T-helper 2 cell (primary cell): Measurements from ENCODE around the gene MACROD2.
"Not testable (repeated sequence)": the region's sequence is repeated elsewhere in the genome, so short reads cannot be mapped to it uniquely, and the experiment has no call there.

Experiments used
- DNase-seq, 5 experiments: peaks; one replicate each; pipeline versions ENCODE4 v3.0.0 to v3.0.0-alpha.2; 2012 to 2022

MACROD2 gene

GRCh38 chr20:15336536-15336935 lies 1341.2 kb downstream of the MACROD2 start:
- no peak for DNase-seq

- no peak for DNase-seq
These were observed 1343.9 kb downstream of the MACROD2 start for GRCh38 chr20:15339264-15339663.

- DNase-seq, result no peak
These were observed 1347.7 kb downstream of the MACROD2 start for GRCh38 chr20:15342991-15343523.

- no peak for DNase-seq
These were observed 1350.0 kb downstream of the MACROD2 start for GRCh38 chr20:15345287-15345686.

- no peak for DNase-seq
These were observed 1351.5 kb downstream of the MACROD2 start for GRCh38 chr20:15346657-15347280.

GRCh38 chr20:15359056-15359455 lies 1363.7 kb downstream of the MACROD2 start:
- DNase-seq, result no peak

- DNase-seq, result no peak
These were observed 1367.5 kb downstream of the MACROD2 start for GRCh38 chr20:15362849-15363248.

- DNase-seq, result no peak
These were observed 1369.5 kb downstream of the MACROD2 start for GRCh38 chr20:15364781-15365180.

GRCh38 chr20:15370370-15370769 lies 1375.1 kb downstream of the MACROD2 start:
- DNase-seq, result no peak

GRCh38 chr20:15374682-15375081 lies 1379.4 kb downstream of the MACROD2 start:
- no peak for DNase-seq

GRCh38 chr20:15375836-15376235 lies 1380.5 kb downstream of the MACROD2 start:
- no peak for DNase-seq

- not testable (repeated sequence) for DNase-seq
These were observed 1382.3 kb downstream of the MACROD2 start for GRCh38 chr20:15377603-15378002.

- DNase-seq, result no peak
These were observed 1382.8 kb downstream of the MACROD2 start for GRCh38 chr20:15378151-15378550.

- DNase-seq, result no peak
These were observed 1384.5 kb downstream of the MACROD2 start for GRCh38 chr20:15379681-15380296.

GRCh38 chr20:15380770-15381169 lies 1385.5 kb downstream of the MACROD2 start:
- DNase-seq, result no peak

- DNase-seq, result no peak
These were observed 1391.9 kb downstream of the MACROD2 start for GRCh38 chr20:15387228-15387627.

GRCh38 chr20:15395457-15395856 lies 1400.1 kb downstream of the MACROD2 start:
- DNase-seq, result no peak

GRCh38 chr20:15396026-15396425 lies 1400.7 kb downstream of the MACROD2 start:
- DNase-seq, result no peak

- DNase-seq, result no peak
These were observed 1401.6 kb downstream of the MACROD2 start for GRCh38 chr20:15396900-15397299.

- no peak for DNase-seq
These were observed 1404.5 kb downstream of the MACROD2 start for GRCh38 chr20:15399781-15400180.

- DNase-seq, result no peak
These were observed 1410.8 kb downstream of the MACROD2 start for GRCh38 chr20:15406072-15406471.

- DNase-seq, result no peak
These were observed 1416.5 kb downstream of the MACROD2 start for GRCh38 chr20:15411781-15412180.

GRCh38 chr20:15415908-15416307 lies 1420.6 kb downstream of the MACROD2 start:
- DNase-seq, result no peak

GRCh38 chr20:15419856-15420255 lies 1424.5 kb downstream of the MACROD2 start:
- DNase-seq, result no peak

GRCh38 chr20:15422966-15423365 lies 1427.7 kb downstream of the MACROD2 start:
- DNase-seq, result no peak
